SU-DHL-6 (cell line): Measurements from ENCODE around the gene SERPINA5.

ENCODE experiments used
- H2AFZ ChIP-seq: fragments of 200-600 bp; sonication (generic); 2 replicates; pipeline ENCODE4 v1.6.1; 2014; ENCODE audit warnings: low read depth, mild to moderate bottlenecking, moderate library complexity, mixed read lengths, antibody characterized with exemption, low read length; ENCODE audit not compliant: severe bottlenecking
- H3F3A ChIP-seq: fragments of 200-600 bp; shearing (Covaris generic); 2 replicates; pipeline ENCODE4 v1.6.0; 2016; ENCODE audit warnings: antibody characterized with exemption, mild to moderate bottlenecking; ENCODE audit not compliant: insufficient read depth
- H3K27ac ChIP-seq: fragments of 200-600 bp; sonication (generic); 2 replicates; pipeline ENCODE4 v1.5.1; 2016; ENCODE audit warnings: low read depth, mild to moderate bottlenecking, low read length, moderate library complexity, mixed read lengths
- H3K27me3 ChIP-seq: fragments of 200-600 bp; sonication (generic), shearing (Covaris generic); 2 replicates; pipeline ENCODE4 v1.6.0; 2014; ENCODE audit warnings: mild to moderate bottlenecking, low read length
- H3K36me3 ChIP-seq: fragments of 200-600 bp; sonication (generic); 2 replicates; pipeline ENCODE4 v1.6.1; 2014; ENCODE audit warnings: mild to moderate bottlenecking, low read length, mixed read lengths
- H3K4me2 ChIP-seq: fragments of 300-600, 200-600 bp; shearing (Covaris generic), sonication (generic); 2 replicates; pipeline ENCODE4 v1.6.0; 2014; ENCODE audit warnings: low read length, low read depth, mild to moderate bottlenecking; ENCODE audit not compliant: poor library complexity, severe bottlenecking
- H3K4me3 ChIP-seq: fragments of 200-600 bp; sonication (generic); 2 replicates; pipeline ENCODE4 v1.5.1; 2014; ENCODE audit warnings: antibody characterized with exemption, low read length, mild to moderate bottlenecking, mixed read lengths; ENCODE audit not compliant: insufficient read depth, poor library complexity, severe bottlenecking
- H3K79me2 ChIP-seq: fragments of 200-600 bp; sonication (generic); 2 replicates; pipeline ENCODE4 v1.6.1; 2014; ENCODE audit warnings: mild to moderate bottlenecking, low read length, moderate library complexity; ENCODE audit not compliant: insufficient read depth
- H3K9ac ChIP-seq: fragments of 200-600 bp; sonication (generic); 2 replicates; pipeline ENCODE4 v1.7.0; 2014; ENCODE audit warnings: mild to moderate bottlenecking, low read length
- H3K9me2 ChIP-seq: fragments of 200-600 bp; sonication (generic); replicated peaks from 2 replicates; pipeline ENCODE4 v1.6.1; 2014; ENCODE audit warnings: low read length; ENCODE audit not compliant: insufficient read depth
- H3K9me3 ChIP-seq: fragments of 200-600 bp; sonication (generic); 2 replicates; pipeline ENCODE4 v1.6.1; 2014; ENCODE audit warnings: low read length, mixed read lengths; ENCODE audit not compliant: insufficient read depth
- H4K20me1 ChIP-seq: fragments of 200-600 bp; sonication (generic); 2 replicates; pipeline ENCODE4 v1.6.1; 2014; ENCODE audit warnings: low read depth, mild to moderate bottlenecking, antibody characterized with exemption, low read length, moderate library complexity, mixed read lengths
- EZH2phosphoT487 ChIP-seq: fragments of 200-600 bp; sonication (generic), shearing (Covaris generic); conservative IDR thresholded peaks from 2 replicates; pipeline ENCODE4 v1.6.1; 2018; ENCODE audit warnings: mild to moderate bottlenecking, antibody characterized with exemption, low read length, moderate library complexity, mixed read lengths
- TF ChIP-seq, protein P1 (sequence below): fragments of 200-600 bp; sonication (generic); IDR thresholded peaks from one replicate; pipeline ENCODE4 v1.5.1; 2017; ENCODE audit warnings: antibody characterized with exemption, mild to moderate bottlenecking, low read length, moderate library complexity; ENCODE audit not compliant: insufficient read depth, poor library complexity, severe bottlenecking

SERPINA5 gene

GRCh38 chr14:94540031-94540794, 41.0 kb upstream of the SERPINA5 start:
- TF ChIP-seq EZH2phosphoT487 = no peak
- TF ChIP-seq, protein P1, sequence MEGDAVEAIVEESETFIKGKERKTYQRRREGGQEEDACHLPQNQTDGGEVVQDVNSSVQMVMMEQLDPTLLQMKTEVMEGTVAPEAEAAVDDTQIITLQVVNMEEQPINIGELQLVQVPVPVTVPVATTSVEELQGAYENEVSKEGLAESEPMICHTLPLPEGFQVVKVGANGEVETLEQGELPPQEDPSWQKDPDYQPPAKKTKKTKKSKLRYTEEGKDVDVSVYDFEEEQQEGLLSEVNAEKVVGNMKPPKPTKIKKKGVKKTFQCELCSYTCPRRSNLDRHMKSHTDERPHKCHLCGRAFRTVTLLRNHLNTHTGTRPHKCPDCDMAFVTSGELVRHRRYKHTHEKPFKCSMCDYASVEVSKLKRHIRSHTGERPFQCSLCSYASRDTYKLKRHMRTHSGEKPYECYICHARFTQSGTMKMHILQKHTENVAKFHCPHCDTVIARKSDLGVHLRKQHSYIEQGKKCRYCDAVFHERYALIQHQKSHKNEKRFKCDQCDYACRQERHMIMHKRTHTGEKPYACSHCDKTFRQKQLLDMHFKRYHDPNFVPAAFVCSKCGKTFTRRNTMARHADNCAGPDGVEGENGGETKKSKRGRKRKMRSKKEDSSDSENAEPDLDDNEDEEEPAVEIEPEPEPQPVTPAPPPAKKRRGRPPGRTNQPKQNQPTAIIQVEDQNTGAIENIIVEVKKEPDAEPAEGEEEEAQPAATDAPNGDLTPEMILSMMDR = no peak
- Histone ChIP-seq H3K27ac (no peak overlapping the region), H3K79me2 (no peaks in the 10 kb centered on the region), H3F3A (no peaks in the 10 kb centered on the region), H3K4me3 (no peak overlapping the region), H3K36me3 (no peaks in the 10 kb centered on the region), H3K4me2 (no peak overlapping the region), H3K9me2 (no peaks in the 10 kb centered on the region), H3K9ac (no peak overlapping the region), H2AFZ (no peak overlapping the region), H4K20me1 (no peaks in the 10 kb centered on the region), H3K9me3 (no peaks in the 10 kb centered on the region), H3K27me3 (no peaks in the 10 kb centered on the region)

GRCh38 chr14:94541234-94541975, 39.8 kb upstream of the SERPINA5 start:
- H3K9me2 ChIP-seq = no peaks in the 10 kb centered on the region
- no peaks in the 10 kb centered on the region for H3K27me3 ChIP-seq
- H3K4me3 ChIP-seq = no peak overlapping the region
- no peak overlapping the region for H2AFZ ChIP-seq
- H3K79me2 ChIP-seq = no peaks in the 10 kb centered on the region
- TF ChIP-seq, protein P1 = no peak
- no peak for TF ChIP-seq EZH2phosphoT487
- H3K9ac ChIP-seq = no peak overlapping the region
- H3K27ac ChIP-seq = no peak overlapping the region
- H4K20me1 ChIP-seq = no peaks in the 10 kb centered on the region
- no peak overlapping the region for H3K4me2 ChIP-seq
- H3K9me3 ChIP-seq = no peaks in the 10 kb centered on the region
- H3F3A ChIP-seq = no peaks in the 10 kb centered on the region
- no peaks in the 10 kb centered on the region for H3K36me3 ChIP-seq

GRCh38 chr14:94542111-94542810, 39.0 kb upstream of the SERPINA5 start:
- H3K27ac ChIP-seq = no peak overlapping the region
- no peak overlapping the region for H2AFZ ChIP-seq
- TF ChIP-seq EZH2phosphoT487 = no peak
- TF ChIP-seq, protein P1 = no peak
- H3K36me3 ChIP-seq = no peaks in the 10 kb centered on the region
- H3K4me3 ChIP-seq = no peak overlapping the region
- H3K4me2 ChIP-seq = no peak overlapping the region
- H3K79me2 ChIP-seq = no peaks in the 10 kb centered on the region
- no peak overlapping the region for H3K9ac ChIP-seq
- H4K20me1 ChIP-seq = no peaks in the 10 kb centered on the region
- H3K9me3 ChIP-seq = no peaks in the 10 kb centered on the region
- H3K27me3 ChIP-seq = no peaks in the 10 kb centered on the region
- H3K9me2 ChIP-seq = no peaks in the 10 kb centered on the region
- H3F3A ChIP-seq = no peaks in the 10 kb centered on the region
